ENCODE measurements around the gene FOLR2. TPM values are rescaled to one million over a fixed set of nuclear protein-coding genes. Genes with fewer than 3 reads are reported as not detected.
"Not testable (repeated sequence)": the region's sequence is repeated elsewhere in the genome, so short reads cannot be mapped to it uniquely, and the experiment has no call there.

Gene FOLR2
- polyA plus RNA-seq, 4 donors = 0.67 to 24.2 (median 8.6) TPM

GRCh38 chr11:72195518-72196270 lies 20.9 kb upstream of the FOLR2 start:
- no peak for FAIRE-seq

GRCh38 chr11:72201445-72201844 lies 15.1 kb upstream of the FOLR2 start:
- H3K27me3 ChIP-seq (ENCODE audit: control insufficient read depth in 3 of 3, insufficient read depth in 3 of 3, low read length in 3 of 3); H3K4me1 ChIP-seq (ENCODE audit: control insufficient read depth in 3 of 3, insufficient read depth in 2 of 3, low read depth in 1 of 3, low read length in 2 of 3); FAIRE-seq; DNase-seq; H3K27ac ChIP-seq (ENCODE audit: low read depth in 1 of 3, low read length in 2 of 3); H3K9me3 ChIP-seq (ENCODE audit: control insufficient read depth in 2 of 2, insufficient read depth in 1 of 2, low read depth in 1 of 2, low read length in 1 of 2); H3K4me3 ChIP-seq (ENCODE audit: low read depth in 1 of 3, low read length in 3 of 3); H3K36me3 ChIP-seq (ENCODE audit: control insufficient read depth in 3 of 3, insufficient read depth in 2 of 3, low read depth in 1 of 3, low read length in 3 of 3): not testable (repeated sequence)
- WGBS, 3 donors = 94 to 97% (median 94%) methylated on average over 38 to 42 of the region's 43 CpGs

More at GRCh38 chr11:72195518-72196270, 20.9 kb upstream of the FOLR2 start:
- no peak for DNase-seq
- H3K4me1 ChIP-seq (ENCODE audit: control insufficient read depth in 3 of 3, insufficient read depth in 2 of 3, low read depth in 1 of 3, low read length in 2 of 3) = peaks cover 0 to under 1% (median 0%) of the 10 kb centered on the region in 3 donors
- no peak overlapping the region for H3K4me3 ChIP-seq (ENCODE audit: low read depth in 1 of 3, low read length in 3 of 3)
- H3K27me3 ChIP-seq (ENCODE audit: control insufficient read depth in 3 of 3, insufficient read depth in 3 of 3, low read length in 3 of 3) = no peaks in the 10 kb centered on the region
- no peaks in the 10 kb centered on the region for H3K36me3 ChIP-seq (ENCODE audit: control insufficient read depth in 3 of 3, insufficient read depth in 2 of 3, low read depth in 1 of 3, low read length in 3 of 3)
- no peaks in the 10 kb centered on the region for H3K9me3 ChIP-seq (ENCODE audit: control insufficient read depth in 2 of 2, insufficient read depth in 1 of 2, low read depth in 1 of 2, low read length in 1 of 2)
- H3K27ac ChIP-seq (ENCODE audit: low read depth in 1 of 3, low read length in 2 of 3) = no peak overlapping the region
- WGBS, 3 donors = 72 to 85% (median 78%) methylated on average over 12 of the region's 12 CpGs

- no peak for FAIRE-seq
- WGBS, 3 donors = 96 to 99% (median 97%) methylated on average over 6 of the region's 6 CpGs
- no peaks in the 10 kb centered on the region for H3K36me3 ChIP-seq (ENCODE audit: control insufficient read depth in 3 of 3, insufficient read depth in 2 of 3, low read depth in 1 of 3, low read length in 3 of 3)
These were observed 14.0 kb upstream of the FOLR2 start for GRCh38 chr11:72202571-72202970.

GRCh38 chr11:72203163-72203562 lies 13.4 kb upstream of the FOLR2 start:
- Histone ChIP-seq H3K27me3 (ENCODE audit: control insufficient read depth in 3 of 3, insufficient read depth in 3 of 3, low read length in 3 of 3) (no peaks in the 10 kb centered on the region), H3K9me3 (ENCODE audit: control insufficient read depth in 2 of 2, insufficient read depth in 1 of 2, low read depth in 1 of 2, low read length in 1 of 2) (no peaks in the 10 kb centered on the region), H3K4me1 (ENCODE audit: control insufficient read depth in 3 of 3, insufficient read depth in 2 of 3, low read depth in 1 of 3, low read length in 2 of 3) (no peaks in the 10 kb centered on the region), H3K27ac (ENCODE audit: low read depth in 1 of 3, low read length in 2 of 3) (no peak overlapping the region), H3K36me3 (ENCODE audit: control insufficient read depth in 3 of 3, insufficient read depth in 2 of 3, low read depth in 1 of 3, low read length in 3 of 3) (no peaks in the 10 kb centered on the region), H3K4me3 (ENCODE audit: low read depth in 1 of 3, low read length in 3 of 3) (no peak overlapping the region)
- WGBS, 3 donors = 56 to 64% (median 63%) methylated on average over 2 of the region's 2 CpGs
- no peak for DNase-seq
- no peak for FAIRE-seq

More at GRCh38 chr11:72202571-72202970, 14.0 kb upstream of the FOLR2 start:
- no peak for DNase-seq
- H3K27ac ChIP-seq (ENCODE audit: low read depth in 1 of 3, low read length in 2 of 3) = no peak overlapping the region
- no peak overlapping the region for H3K4me3 ChIP-seq (ENCODE audit: low read depth in 1 of 3, low read length in 3 of 3)
- H3K4me1 ChIP-seq (ENCODE audit: control insufficient read depth in 3 of 3, insufficient read depth in 2 of 3, low read depth in 1 of 3, low read length in 2 of 3) = no peaks in the 10 kb centered on the region
- no peaks in the 10 kb centered on the region for H3K27me3 ChIP-seq (ENCODE audit: control insufficient read depth in 3 of 3, insufficient read depth in 3 of 3, low read length in 3 of 3)
- no peaks in the 10 kb centered on the region for H3K9me3 ChIP-seq (ENCODE audit: control insufficient read depth in 2 of 2, insufficient read depth in 1 of 2, low read depth in 1 of 2, low read length in 1 of 2)

GRCh38 chr11:72204886-72205285 lies 11.7 kb upstream of the FOLR2 start:
- no peak for DNase-seq
- no peak for FAIRE-seq
- Histone ChIP-seq H3K27me3 (ENCODE audit: control insufficient read depth in 3 of 3, insufficient read depth in 3 of 3, low read length in 3 of 3) (no peaks in the 10 kb centered on the region), H3K27ac (ENCODE audit: low read depth in 1 of 3, low read length in 2 of 3) (no peak overlapping the region), H3K9me3 (ENCODE audit: control insufficient read depth in 2 of 2, insufficient read depth in 1 of 2, low read depth in 1 of 2, low read length in 1 of 2) (peaks cover 0 to 5% of the 10 kb centered on the region in 2 donors), H3K36me3 (ENCODE audit: control insufficient read depth in 3 of 3, insufficient read depth in 2 of 3, low read depth in 1 of 3, low read length in 3 of 3) (no peaks in the 10 kb centered on the region), H3K4me3 (ENCODE audit: low read depth in 1 of 3, low read length in 3 of 3) (no peak overlapping the region), H3K4me1 (ENCODE audit: control insufficient read depth in 3 of 3, insufficient read depth in 2 of 3, low read depth in 1 of 3, low read length in 2 of 3) (no peaks in the 10 kb centered on the region)

GRCh38 chr11:72206794-72207193 lies 9.8 kb upstream of the FOLR2 start:
- H3K36me3 ChIP-seq (ENCODE audit: control insufficient read depth in 3 of 3, insufficient read depth in 2 of 3, low read depth in 1 of 3, low read length in 3 of 3); H3K4me3 ChIP-seq (ENCODE audit: low read depth in 1 of 3, low read length in 3 of 3); H3K27me3 ChIP-seq (ENCODE audit: control insufficient read depth in 3 of 3, insufficient read depth in 3 of 3, low read length in 3 of 3); DNase-seq; H3K27ac ChIP-seq (ENCODE audit: low read depth in 1 of 3, low read length in 2 of 3); H3K4me1 ChIP-seq (ENCODE audit: control insufficient read depth in 3 of 3, insufficient read depth in 2 of 3, low read depth in 1 of 3, low read length in 2 of 3); FAIRE-seq: not testable (repeated sequence)
- WGBS, 3 donors = 87 to 98% (median 88%) methylated on average over 2 of the region's 2 CpGs
- H3K9me3 ChIP-seq (ENCODE audit: control insufficient read depth in 2 of 2, insufficient read depth in 1 of 2, low read depth in 1 of 2, low read length in 1 of 2) = peaks cover 0 to 10% of the 10 kb centered on the region in 2 donors

GRCh38 chr11:72208281-72208680 lies 8.3 kb upstream of the FOLR2 start:
- no peaks in the 10 kb centered on the region for H3K36me3 ChIP-seq (ENCODE audit: control insufficient read depth in 3 of 3, insufficient read depth in 2 of 3, low read depth in 1 of 3, low read length in 3 of 3)
- DNase-seq (no peak), FAIRE-seq (no peak)
- no peak overlapping the region for H3K27ac ChIP-seq (ENCODE audit: low read depth in 1 of 3, low read length in 2 of 3)
- H3K4me1 ChIP-seq (ENCODE audit: control insufficient read depth in 3 of 3, insufficient read depth in 2 of 3, low read depth in 1 of 3, low read length in 2 of 3) = no peaks in the 10 kb centered on the region
- peaks cover 0 to 10% of the 10 kb centered on the region in 2 donors for H3K9me3 ChIP-seq (ENCODE audit: control insufficient read depth in 2 of 2, insufficient read depth in 1 of 2, low read depth in 1 of 2, low read length in 1 of 2)
- WGBS, 3 donors = 61 to 80% (median 75%) methylated on average over 3 of the region's 3 CpGs
- H3K27me3 ChIP-seq (ENCODE audit: control insufficient read depth in 3 of 3, insufficient read depth in 3 of 3, low read length in 3 of 3) = peaks cover 0 to 3% (median 0%) of the 10 kb centered on the region in 3 donors
- no peak overlapping the region for H3K4me3 ChIP-seq (ENCODE audit: low read depth in 1 of 3, low read length in 3 of 3)

GRCh38 chr11:72209101-72209500 lies 7.5 kb upstream of the FOLR2 start:
- no peak for FAIRE-seq
- Histone ChIP-seq H3K27ac (ENCODE audit: low read depth in 1 of 3, low read length in 2 of 3) (no peak overlapping the region), H3K9me3 (ENCODE audit: control insufficient read depth in 2 of 2, insufficient read depth in 1 of 2, low read depth in 1 of 2, low read length in 1 of 2) (peaks cover 0 to 10% of the 10 kb centered on the region in 2 donors), H3K4me3 (ENCODE audit: low read depth in 1 of 3, low read length in 3 of 3) (no peak overlapping the region), H3K27me3 (ENCODE audit: control insufficient read depth in 3 of 3, insufficient read depth in 3 of 3, low read length in 3 of 3) (peaks cover 0 to 3% (median 0%) of the 10 kb centered on the region in 3 donors), H3K4me1 (ENCODE audit: control insufficient read depth in 3 of 3, insufficient read depth in 2 of 3, low read depth in 1 of 3, low read length in 2 of 3) (no peaks in the 10 kb centered on the region), H3K36me3 (ENCODE audit: control insufficient read depth in 3 of 3, insufficient read depth in 2 of 3, low read depth in 1 of 3, low read length in 3 of 3) (no peaks in the 10 kb centered on the region)
- DNase-seq = no peak
- WGBS, 3 donors = 73 to 83% (median 79%) methylated on average over 4 of the region's 4 CpGs

- no peaks in the 10 kb centered on the region for H3K9me3 ChIP-seq (ENCODE audit: control insufficient read depth in 2 of 2, insufficient read depth in 1 of 2, low read depth in 1 of 2, low read length in 1 of 2)
- H3K4me3 ChIP-seq (ENCODE audit: low read depth in 1 of 3, low read length in 3 of 3) = no peak overlapping the region
- no peak for FAIRE-seq
- no peak for DNase-seq
- peaks cover 0 to 8% (median 0%) of the 10 kb centered on the region in 3 donors for H3K4me1 ChIP-seq (ENCODE audit: control insufficient read depth in 3 of 3, insufficient read depth in 2 of 3, low read depth in 1 of 3, low read length in 2 of 3)
- WGBS, 3 donors = 25 to 47% (median 33%) methylated on average over 2 of the region's 2 CpGs
- H3K36me3 ChIP-seq (ENCODE audit: control insufficient read depth in 3 of 3, insufficient read depth in 2 of 3, low read depth in 1 of 3, low read length in 3 of 3) = no peaks in the 10 kb centered on the region
- H3K27ac ChIP-seq (ENCODE audit: low read depth in 1 of 3, low read length in 2 of 3) = peak overlapping the region in 1 of 3 donors; percentile 65
- H3K27me3 ChIP-seq (ENCODE audit: control insufficient read depth in 3 of 3, insufficient read depth in 3 of 3, low read length in 3 of 3) = no peaks in the 10 kb centered on the region
These were observed 1.2 kb downstream of the FOLR2 start for GRCh38 chr11:72217841-72218240.
